GM23338 (cell line): Measurements from ENCODE around the gene NUBPL.

Experiments
- CTCF ChIP-seq, 2 experiments: fragments of 200-600 bp in 1 of 2; sonication (generic) in 1 of 2; conservative IDR thresholded peaks; 2 replicates each; pipeline versions ENCODE4 v1.5.1 to v1.6.1; 2016 to 2017; ENCODE audit warnings: antibody characterized with exemption in 2 of 2, low read depth in 2 of 2, mild to moderate bottlenecking in 2 of 2, moderate library complexity in 1 of 2
- EZH2 ChIP-seq: fragments of 200-600 bp; sonication (generic); IDR thresholded peaks from one replicate; pipeline ENCODE4 v1.8.0; 2017; ENCODE audit warnings: antibody characterized with exemption, mild to moderate bottlenecking, low read depth; ENCODE audit not compliant: unreplicated experiment
- EZH2phosphoT487 ChIP-seq: fragments of 200-600 bp; sonication (generic); IDR thresholded peaks from one replicate; pipeline ENCODE4 v1.8.1; 2018; ENCODE audit warnings: antibody characterized with exemption; ENCODE audit not compliant: unreplicated experiment
- POLR2AphosphoS5 ChIP-seq: IDR thresholded peaks from 2 replicates; pipeline ENCODE4 v1.6.1; 2016; ENCODE audit warnings: antibody characterized with exemption, low read depth

- TF ChIP-seq CTCF (conservative IDR thresholded peaks at IDR 0.05; ENCODE audit: low read depth in 2 of 2), result no peak
- TF ChIP-seq EZH2, result no peak
- no peak for TF ChIP-seq EZH2phosphoT487
- TF ChIP-seq POLR2AphosphoS5, result no peak
Measured at GRCh38 chr14:31787377-31787776, 226.2 kb downstream of the NUBPL start.
